NCI-H526 (cell line): ENCODE data around the gene GABRG3.

Experiments used
- DNase-seq, 2 experiments: peaks; one replicate each; lab custom pipeline; 2025; lab: John Stamatoyannopoulos, UW

Gene GABRG3

DNA sequence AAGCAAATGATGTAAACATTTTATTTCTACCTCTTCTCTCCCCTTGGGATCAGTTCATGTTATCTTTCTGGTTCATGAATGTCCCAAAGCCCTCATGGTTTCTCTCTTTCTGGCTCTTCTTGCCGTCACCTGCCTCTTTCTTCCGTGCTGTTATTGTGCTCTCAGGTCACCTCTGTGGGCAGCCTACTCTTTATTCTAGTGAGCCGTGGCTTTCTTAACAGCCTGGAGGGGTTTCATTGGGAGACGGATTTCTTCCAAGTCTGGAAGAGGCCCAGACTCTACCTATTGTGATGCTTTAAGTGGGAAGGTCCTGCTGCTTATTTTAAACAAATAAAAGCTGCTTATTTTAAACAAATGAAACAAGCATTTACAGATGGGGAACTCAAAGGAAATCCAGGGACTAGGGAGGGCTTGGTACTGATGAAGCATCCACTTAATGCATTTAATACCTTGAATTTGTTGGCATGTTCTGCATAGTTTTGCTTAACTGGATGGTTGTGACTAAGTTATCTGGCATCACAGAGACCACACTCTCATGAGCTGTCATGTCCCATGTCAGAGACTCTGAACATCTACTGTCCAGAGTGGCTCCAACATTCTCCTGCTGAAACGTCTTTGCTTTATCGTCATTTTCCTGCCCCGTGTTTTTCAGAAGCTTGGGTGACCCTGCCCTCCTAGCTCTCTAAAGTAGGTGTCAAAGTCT is 443.3 kb downstream of the GABRG3 start:
- no peak for DNase-seq

DNA sequence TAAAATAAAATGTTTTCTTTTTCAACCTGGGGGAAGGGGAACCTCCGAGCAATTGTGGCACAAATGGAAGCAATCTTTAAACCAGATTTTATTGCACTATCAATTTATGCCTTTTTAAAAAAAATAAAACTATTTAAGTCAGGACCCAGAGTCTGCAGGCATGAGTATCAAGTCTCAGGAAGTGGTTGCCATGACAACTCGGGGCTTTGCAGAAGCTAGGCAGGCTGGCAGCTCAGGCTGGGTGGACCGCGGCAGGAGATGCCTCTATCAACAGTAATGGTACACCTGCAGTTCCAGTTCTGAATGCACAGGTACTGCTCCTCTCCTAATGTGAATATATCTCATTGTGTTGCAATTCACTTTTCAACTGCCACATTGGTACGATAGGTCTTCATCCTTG is 447.7 kb downstream of the GABRG3 start:
- peak; percentile 5 to 60 for DNase-seq

DNA sequence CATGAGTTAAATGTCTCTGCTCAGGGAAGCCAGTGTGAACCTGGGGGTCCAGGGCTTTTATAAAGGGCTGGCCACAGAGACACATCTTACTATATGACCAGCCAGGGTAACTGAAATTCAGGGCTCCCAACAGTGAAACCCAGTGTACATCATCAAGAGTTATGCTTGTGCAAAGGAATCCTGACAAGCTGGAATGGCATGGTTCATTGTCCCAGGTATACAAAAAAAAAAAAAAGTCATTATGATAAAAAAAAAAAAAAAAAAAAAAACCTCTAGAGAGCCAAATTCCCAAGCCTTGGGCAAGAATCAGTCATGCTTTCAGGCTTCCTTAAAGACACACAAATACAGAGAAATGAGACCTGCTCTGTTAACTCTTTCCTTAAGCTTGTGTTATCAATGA is 452.0 kb downstream of the GABRG3 start:
- DNase-seq = no peak

GRCh38 chr15:27426805-27427204 is 455.8 kb downstream of the GABRG3 start:
- no peak for DNase-seq

DNA sequence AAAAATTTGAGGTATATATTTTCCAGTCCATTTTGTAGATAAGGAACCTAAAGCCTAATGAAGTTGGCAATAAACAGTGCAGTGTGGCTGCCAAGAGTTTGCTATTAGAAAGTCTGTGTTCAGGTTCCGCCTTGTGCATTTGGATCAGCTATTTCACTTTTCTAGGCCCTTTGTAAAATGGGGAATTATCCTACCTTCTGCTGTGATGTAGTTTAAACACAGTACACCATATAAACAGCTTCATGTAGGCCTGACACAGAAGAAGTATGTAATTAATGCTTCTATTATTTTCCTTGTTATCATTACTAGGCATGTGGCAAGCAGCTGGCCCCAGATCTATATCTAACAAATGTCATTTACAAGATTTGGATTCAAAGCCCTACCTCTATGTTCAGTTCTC is 456.3 kb downstream of the GABRG3 start:
- no peak for DNase-seq

GRCh38 chr15:27428151-27428550 is 457.2 kb downstream of the GABRG3 start:
- DNase-seq = no peak

DNA sequence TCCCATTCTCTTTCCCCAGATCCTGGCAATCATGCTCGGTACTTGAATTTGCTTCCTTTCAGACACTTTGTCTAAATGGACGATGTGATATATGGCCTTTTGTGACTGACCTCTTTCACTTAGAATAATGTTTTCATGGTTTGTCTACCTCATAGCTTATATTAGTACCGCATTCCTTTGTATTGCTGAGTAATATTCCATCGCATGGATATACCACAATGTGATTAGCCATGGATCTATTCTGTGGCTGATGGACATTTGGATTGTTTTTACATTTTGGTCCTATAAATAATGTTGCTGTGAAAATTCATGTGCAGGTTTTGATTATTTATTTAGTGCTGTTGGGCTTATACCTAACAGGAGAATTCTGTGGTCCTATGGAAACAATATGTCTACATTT is 458.6 kb downstream of the GABRG3 start:
- no peak for DNase-seq

DNA sequence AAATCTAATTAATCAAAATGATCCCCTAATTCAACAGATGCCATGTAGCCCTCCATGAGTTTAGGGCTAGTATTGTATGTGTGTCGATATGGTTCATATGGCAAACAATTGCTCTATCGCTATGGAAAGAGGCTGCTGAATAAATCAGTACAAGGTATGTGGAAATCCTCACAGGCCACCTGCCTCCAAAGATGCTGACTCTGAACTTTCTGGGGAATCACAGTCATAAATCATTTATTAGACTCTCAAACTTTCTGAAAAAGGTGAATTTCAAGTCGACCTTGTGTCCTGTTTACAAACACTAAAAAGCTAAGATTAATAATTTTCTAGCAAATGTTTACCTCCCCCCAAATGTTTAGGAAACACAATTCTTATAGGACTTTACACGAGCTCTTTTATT is 462.6 kb downstream of the GABRG3 start:
- DNase-seq = no peak

DNA sequence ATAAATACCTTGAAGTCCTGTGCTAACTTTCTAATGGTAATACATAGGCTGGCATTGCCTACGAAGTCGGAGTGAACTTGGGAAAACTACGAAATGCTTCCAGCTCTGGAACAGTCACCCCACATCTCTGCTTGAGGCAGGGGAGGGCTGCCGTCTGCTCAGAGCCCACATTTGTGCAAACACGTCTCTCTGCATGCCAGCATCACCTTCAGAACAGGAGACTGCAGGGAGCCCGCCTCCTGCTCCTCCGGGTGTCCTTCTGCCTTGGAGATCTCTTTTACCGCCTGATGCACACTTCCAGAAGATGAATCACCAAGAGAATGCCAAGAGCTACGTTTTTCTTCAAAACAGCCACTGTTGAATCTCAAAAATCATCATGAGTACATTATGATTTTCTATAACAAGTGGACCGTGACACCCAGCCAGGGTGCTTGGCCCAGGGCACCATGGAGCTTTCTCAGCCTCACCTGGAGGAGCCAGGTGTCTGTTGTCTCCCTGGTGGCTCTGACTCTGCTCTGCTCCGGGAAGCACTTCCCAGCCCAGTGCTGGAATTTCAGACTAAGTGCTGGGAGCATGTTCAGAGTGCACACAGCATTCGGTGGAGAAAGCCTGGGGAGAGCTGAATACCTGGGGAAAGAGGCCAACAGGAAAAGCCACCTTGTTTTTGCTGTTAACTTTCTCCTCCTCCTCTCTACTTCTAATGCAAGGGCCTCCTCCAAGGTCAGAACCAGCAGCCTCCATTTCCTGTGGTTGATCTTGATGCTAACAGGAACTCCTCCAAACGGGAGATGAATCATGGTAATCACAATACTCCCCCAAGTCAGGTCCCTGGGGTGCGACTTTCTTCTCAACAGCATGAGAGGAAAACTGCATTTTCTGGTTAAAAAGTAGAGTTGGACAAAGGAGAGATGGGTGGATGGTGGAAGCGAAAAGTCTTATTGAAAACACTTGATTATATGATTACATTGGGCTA is 467.7 kb downstream of the GABRG3 start:
- DNase-seq = no peak

DNA sequence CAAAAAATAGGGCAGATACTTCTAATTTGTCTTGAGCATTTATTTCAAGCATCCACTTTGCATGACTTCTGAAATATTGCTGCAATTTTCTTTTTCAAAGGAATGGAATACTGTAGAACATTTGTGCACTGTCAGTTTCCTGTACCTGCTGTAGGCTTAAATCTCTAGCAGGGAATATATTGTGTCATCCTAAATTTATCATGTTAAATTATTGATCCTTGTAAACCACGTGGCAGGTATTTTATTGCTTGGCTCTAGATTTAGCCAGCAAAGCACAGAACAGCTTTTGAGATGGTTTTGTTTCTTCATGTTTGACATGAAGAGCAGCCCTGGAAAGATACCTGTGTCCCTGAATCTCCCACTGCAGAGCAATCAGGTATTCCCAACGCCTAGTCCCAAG is 470.1 kb downstream of the GABRG3 start:
- no peak for DNase-seq

DNA sequence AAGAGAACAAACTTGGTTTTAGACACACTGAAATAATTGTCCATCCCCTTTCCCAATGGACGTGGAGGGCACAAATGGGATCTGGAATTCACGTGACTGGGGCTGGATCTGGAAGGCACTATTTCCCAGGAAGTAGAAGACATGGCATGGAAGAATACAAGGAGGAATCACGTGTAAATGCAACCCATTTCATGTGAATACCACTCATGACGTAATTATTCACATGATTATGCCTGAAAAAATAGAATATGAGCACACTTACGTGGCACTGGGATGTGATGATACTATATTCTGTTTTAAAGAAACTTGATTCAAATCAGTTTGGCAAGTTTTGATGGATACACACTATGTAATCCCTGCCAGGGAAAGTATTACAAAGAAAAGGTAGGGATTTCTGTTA is 477.3 kb downstream of the GABRG3 start:
- no peak for DNase-seq

DNA sequence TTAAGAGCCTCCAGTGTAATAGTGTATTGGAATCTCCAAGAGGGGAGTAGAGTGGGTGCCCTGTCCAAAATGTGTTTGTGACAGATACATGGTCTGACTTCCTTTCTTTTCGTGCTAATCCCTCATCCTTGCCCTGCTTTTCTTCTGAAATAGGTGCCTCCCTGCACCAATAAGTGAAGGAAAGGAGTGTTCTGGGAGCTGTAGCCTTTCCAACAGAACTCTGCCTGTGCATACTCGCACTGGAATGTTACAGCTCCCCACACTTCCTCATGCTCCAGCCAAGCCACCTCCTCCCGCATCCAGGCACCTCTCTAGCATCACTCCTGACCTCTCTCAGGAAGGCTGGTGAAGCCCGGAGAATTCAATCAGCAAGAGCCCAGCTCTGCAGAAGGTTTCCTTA is 478.0 kb downstream of the GABRG3 start:
- no peak for DNase-seq

GRCh38 chr15:27449941-27450340 is 479.0 kb downstream of the GABRG3 start:
- no peak for DNase-seq

GRCh38 chr15:27454281-27455075 is 483.5 kb downstream of the GABRG3 start:
- no peak for DNase-seq

DNA sequence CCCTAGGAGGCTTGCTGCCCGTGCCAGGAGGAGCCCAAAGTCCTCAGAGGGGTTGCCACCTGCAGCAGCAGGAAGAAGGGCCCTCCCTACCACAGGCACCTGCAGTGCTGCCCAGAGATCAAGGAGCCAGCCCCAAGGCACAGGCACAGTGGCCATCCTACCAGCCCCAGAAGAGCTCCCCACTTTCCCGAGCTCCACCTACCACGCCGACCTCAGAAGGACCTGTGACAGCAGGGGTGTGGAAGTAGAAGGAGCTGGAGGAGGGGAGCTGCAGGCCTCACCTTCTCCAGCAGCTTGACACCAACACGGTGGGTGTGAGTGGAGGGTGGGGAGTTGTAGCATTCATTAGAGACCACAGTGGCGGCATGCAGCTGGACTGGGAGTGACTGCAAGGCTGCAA is 485.8 kb downstream of the GABRG3 start:
- no peak for DNase-seq

DNA sequence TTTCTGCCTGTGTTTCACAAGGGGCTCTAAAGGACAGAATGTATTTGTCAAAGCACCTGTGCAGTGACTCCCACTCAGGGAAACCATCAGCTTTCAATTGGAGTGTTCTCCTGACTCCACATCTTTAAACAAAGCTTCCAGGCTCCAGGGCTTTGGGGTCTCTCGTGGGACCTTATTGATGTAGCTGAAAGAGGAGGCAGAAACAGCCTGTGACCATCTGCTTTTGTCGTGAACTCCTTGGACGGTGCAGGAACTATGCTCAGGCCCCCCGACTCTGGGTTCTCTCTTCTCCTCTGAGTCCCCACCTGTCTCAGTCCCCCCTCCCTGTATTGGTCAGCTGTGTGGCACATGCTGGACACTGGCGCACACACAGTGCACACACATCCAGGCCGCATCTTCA is 486.8 kb downstream of the GABRG3 start:
- no peak for DNase-seq

- DNase-seq = no peak
Observed at GRCh38 chr15:27458345-27459084, 487.5 kb downstream of the GABRG3 start.

GRCh38 chr15:27459836-27460235 is 488.9 kb downstream of the GABRG3 start:
- no peak for DNase-seq

GRCh38 chr15:27461181-27461580 is 490.2 kb downstream of the GABRG3 start:
- DNase-seq = no peak

DNA sequence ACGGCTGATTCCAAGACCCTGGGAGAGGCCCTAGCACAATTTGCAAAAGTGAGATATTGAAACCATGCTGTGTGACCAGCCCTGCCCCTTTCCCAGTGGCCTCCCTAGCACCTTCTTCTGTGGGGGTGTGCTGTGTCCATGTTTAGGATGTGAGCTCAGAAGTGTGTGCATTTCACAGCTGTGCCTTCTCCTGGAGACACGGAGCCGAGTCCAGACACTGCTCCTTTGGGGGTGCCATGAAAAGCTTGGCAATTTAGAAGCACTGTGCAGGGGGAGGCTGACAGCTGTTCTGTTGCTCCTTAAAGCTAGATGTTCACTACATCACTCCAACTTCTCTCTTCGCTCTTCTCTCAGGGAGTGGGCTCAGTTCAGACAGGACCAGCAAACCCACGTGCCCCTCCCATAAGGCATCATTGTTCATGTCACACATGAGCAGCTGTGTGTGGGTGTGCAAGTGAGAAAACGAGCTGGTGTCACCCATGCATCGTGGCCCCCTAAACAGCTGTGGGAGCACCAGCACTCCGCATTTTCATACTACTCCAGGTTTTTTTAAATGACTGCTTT is 492.6 kb downstream of the GABRG3 start:
- DNase-seq = no peak

- DNase-seq = no peak
Observed at GRCh38 chr15:27464941-27465612, 494.1 kb downstream of the GABRG3 start.
